HepG2 (cell line): ENCODE results near the gene SATB2. TPM values are rescaled to one million over a fixed set of nuclear protein-coding genes. Genes with fewer than 3 reads are reported as not detected.

Experiments used
- ATAC-seq: fragments of 200-7000 bp; cut with Tn5 transposase; 3 replicates; pipeline ENCODE4 v1.9.1; 2020; ENCODE audit warnings: mild to moderate bottlenecking, moderate library complexity
- BruUV-seq: library from RNA; stranded (reverse); fragments of 400-500 nt; replicated peaks from 2 replicates; lab custom pipeline; 2021; lab: Mats Ljungman, UMichigan
- CTCF ChIA-PET: fragments of 300-600 bp; formaldehyde crosslinking; extraction: SDS; loops from one replicate; lab custom pipeline; 2021; ENCODE audit warnings: low total read pairs, inconsistent platforms, low intra/inter-chr PET ratio; lab: Yijun Ruan, JAX
- POLR2A ChIA-PET: fragments of 350-600 bp; sonication (Branson Sonifier 250); formaldehyde crosslinking; loops from one replicate; lab custom pipeline; 2020; ENCODE audit warnings: antibody characterized with exemption, inconsistent platforms; lab: Yijun Ruan, JAX
- DNase-seq: peaks from one replicate; pipeline ENCODE4 v3.0.0-alpha.2; 2015; ENCODE audit warnings: low spot score
- FAIRE-seq: peaks from 3 replicates; lab custom pipeline; 2011; peaks lifted over from hg19 to GRCh38; lab: Jason Lieb, UNC
- H2AFZ ChIP-seq: one replicate; pipeline ENCODE4 v1.6.1; 2011; ENCODE audit warnings: low read length, inconsistent platforms
- H3K27ac ChIP-seq: fragments of 300-600 bp; 3 replicates; pipeline ENCODE4 v1.8.0; 2011; ENCODE audit warnings: mixed run types, mild to moderate bottlenecking, mixed read lengths, low read length, inconsistent platforms; ENCODE audit not compliant: insufficient read depth; ENCODE audit errors: extremely low read length
- H3K27me3 ChIP-seq, 2 experiments: fragments of 200-600 bp in 1 of 2; 2 replicates in 1 of 2; 3 replicates in 1 of 2; pipeline versions ENCODE4 v1.6.0 to v1.8.0; 2011; ENCODE audit warnings: low read length in 2 of 2, mild to moderate bottlenecking in 2 of 2, moderate library complexity in 2 of 2, inconsistent platforms in 1 of 2; ENCODE audit not compliant: insufficient read depth in 2 of 2, control insufficient read depth in 1 of 2
- H3K36me3 ChIP-seq, 2 experiments: fragments of 200-600 bp in 1 of 2; replicated peaks in 1 of 2; 2 replicates in 1 of 2; 3 replicates in 1 of 2; pipeline versions ENCODE4 v1.5.1 to v1.8.0; 2011; ENCODE audit warnings: low read length in 2 of 2, inconsistent platforms in 1 of 2; ENCODE audit not compliant: insufficient read depth in 2 of 2, control insufficient read depth in 1 of 2
- H3K4me1 ChIP-seq: 2 replicates; pipeline ENCODE4 v1.5.1; 2012; ENCODE audit warnings: low read length, inconsistent platforms; ENCODE audit not compliant: insufficient read depth
- H3K4me2 ChIP-seq: 2 replicates; pipeline ENCODE4 v1.6.0; 2011; ENCODE audit warnings: low read depth, low read length, inconsistent platforms
- H3K4me3 ChIP-seq, 3 experiments: fragments of 200-600 bp in 1 of 3; sonication (generic), shearing (Covaris generic) in 1 of 3; replicated peaks in 1 of 3; 2 replicates each; pipeline ENCODE4 v1.5.1; 2011 to 2016; ENCODE audit warnings: low read length in 3 of 3, inconsistent platforms in 2 of 3, low read depth in 2 of 3, mild to moderate bottlenecking in 2 of 3, control low read depth in 1 of 3, mixed read lengths in 1 of 3; ENCODE audit not compliant: insufficient read depth in 1 of 3
- H3K79me2 ChIP-seq: one replicate; pipeline ENCODE4 v1.6.1; 2011; ENCODE audit warnings: low read length, inconsistent platforms; ENCODE audit not compliant: insufficient read depth
- H3K9ac ChIP-seq: 2 replicates; pipeline ENCODE4 v1.6.0; 2011; ENCODE audit warnings: mild to moderate bottlenecking, low read depth, low read length, inconsistent platforms; ENCODE audit not compliant: insufficient read depth
- H3K9me3 ChIP-seq: 2 replicates; pipeline ENCODE4 v1.5.1; 2012; ENCODE audit warnings: mild to moderate bottlenecking, low read length
- H4K20me1 ChIP-seq: 2 replicates; pipeline ENCODE4 v1.6.0; 2011; ENCODE audit warnings: inconsistent platforms, mild to moderate bottlenecking, low read length, moderate library complexity; ENCODE audit not compliant: insufficient read depth
- ATF7 ChIP-seq, 2 experiments: fragments of 450-650 bp in 1 of 2; sonication (generic) in 1 of 2; formaldehyde crosslinking in 1 of 2; IDR thresholded peaks; 2 replicates each; pipeline versions ENCODE4 v1.4.0 to v1.6.1; 2016 to 2020; ENCODE audit warnings: antibody characterized with exemption in 1 of 2, mild to moderate bottlenecking in 1 of 2, missing genetic modification reagents in 1 of 2
- CTCF ChIP-seq: sonication (generic); formaldehyde crosslinking; IDR thresholded peaks from 2 replicates; pipeline ENCODE4 v1.5.0; 2020; ENCODE audit warnings: mild to moderate bottlenecking, missing genetic modification reagents, moderate library complexity
- IRF2 ChIP-seq: IDR thresholded peaks from 2 replicates; pipeline ENCODE4 v1.6.1; 2018; ENCODE audit warnings: missing genetic modification reagents, missing compliant biosample characterization
- SRY ChIP-seq: sonication (generic); formaldehyde crosslinking; IDR thresholded peaks from 2 replicates; pipeline ENCODE4 v1.8.0; 2022; ENCODE audit warnings: mild to moderate bottlenecking, missing genetic modification reagents
- STAG1 ChIP-seq: sonication (generic); formaldehyde crosslinking; IDR thresholded peaks from 2 replicates; pipeline ENCODE4 v1.4.0; 2020; ENCODE audit warnings: missing genetic modification reagents
- XRCC5 ChIP-seq: fragments of 200-400 bp; formaldehyde crosslinking; optimal IDR thresholded peaks from 2 replicates; pipeline ENCODE3; 2017; ENCODE audit warnings: mild to moderate bottlenecking, low read length
- ZBTB7A ChIP-seq: sonication (generic); formaldehyde crosslinking; IDR thresholded peaks from 2 replicates; pipeline ENCODE4 v1.8.0; 2022; ENCODE audit warnings: mild to moderate bottlenecking, missing genetic modification reagents
- ZBTB7B ChIP-seq: sonication (generic); formaldehyde crosslinking; IDR thresholded peaks from 2 replicates; pipeline ENCODE4 v1.4.0; 2020; ENCODE audit warnings: missing genetic modification reagents
- ZKSCAN1 ChIP-seq: fragments of 150-350 bp; IDR thresholded peaks from 2 replicates; pipeline ENCODE4 v1.6.1; 2014; ENCODE audit warnings: low read length
- ZNF644 ChIP-seq: IDR thresholded peaks from 2 replicates; pipeline ENCODE4 v1.6.1; 2016; ENCODE audit warnings: low read depth
- in situ Hi-C: cut with HindIII; loops from 2 replicates; pipeline ENCODE4 v1.10.0; 2017; ENCODE audit warnings: low pct_unique_long_range_greater_than_20kb; ENCODE audit not compliant: extremely low pct_ligation_motif_present
- intact Hi-C: fragments of 100-400 bp; cut with micrococcal nuclease; formaldehyde crosslinking; loops from one replicate; pipeline ENCODE4 v1.10.0; 2022; ENCODE audit not compliant: unreplicated experiment
- polyA plus RNA-seq, 8 experiments: library from polyadenylated mRNA; depleted of rRNA in 3 of 8; stranded (reverse) in 7 of 8; unstranded in 1 of 8; fragments of >200 nt; fragmentation: Illumina TruSeq in 4 of 8; extraction: Trizol in 4 of 8; gene quantifications; 2 replicates each; pipeline versions ENCODE4 v1.2.1 to v1.2.3, GENCODE V29; 2011 to 2016; ENCODE audit warnings: low read depth in 4 of 8, missing spikeins in 1 of 8, mixed read lengths in 1 of 8; ENCODE audit not compliant: insufficient read depth in 1 of 8
- total RNA-seq, 5 experiments: library from RNA; depleted of rRNA; stranded (reverse); fragments of >200 nt; fragmentation: Illumina TruSeq; extraction: Trizol; gene quantifications; 2 replicates each; pipeline ENCODE4 v1.2.3, GENCODE V29; 2016; ENCODE audit warnings: low read depth in 1 of 5

SATB2 gene
- total and polyA plus RNA-seq, 2 of the 13 experiments (the other 11 are each of a cell fraction or from before 2014, with no cell fraction given): 2.5 to 5.5 TPM

- no peak for TF ChIP-seq SRY (CRISPR knock-in tag)
- TF ChIP-seq, all 625 proteins: peak for 0
Observed at GRCh38 chr2:199409759-199410529, 47.8 kb downstream of the SATB2 start (continued).

- H3K36me3 ChIP-seq: no peaks in the 10 kb centered on the region; a peak in 1 of 5 replicates
- no peak overlapping the region for H3K4me3 ChIP-seq
- no peak overlapping the region for H3K9ac ChIP-seq
- H2AFZ ChIP-seq: no peak overlapping the region
- FAIRE-seq (no peak), ATAC-seq (no peak), DNase-seq (no peak)
- no peaks in the 10 kb centered on the region for H3K27me3 ChIP-seq
- TF ChIP-seq IRF2: no peak
- TF ChIP-seq ATF7 (IDR thresholded peaks at IDR 0.05): peak; percentile 78
- no peak for TF ChIP-seq ATF7 (CRISPR knock-in tag; IDR thresholded peaks at IDR 0.05)
- TF ChIP-seq ZBTB7A (CRISPR knock-in tag): no peak
- H3K27ac ChIP-seq: no peak overlapping the region
- ChIA-PET POLR2A (no interaction called here), CTCF (no interaction called here)
- H3K9me3 ChIP-seq: no peaks in the 10 kb centered on the region
- intact Hi-C loops: no loop called here
- no peak overlapping the region for H3K4me2 ChIP-seq
- no peaks in the 10 kb centered on the region for H3K79me2 ChIP-seq
- no peaks in the 10 kb centered on the region for H3K4me1 ChIP-seq
- H4K20me1 ChIP-seq: no peaks in the 10 kb centered on the region
- BruUV-seq: no TSS peak
- in situ Hi-C loops: no loop called here
Observed at GRCh38 chr2:199407421-199407820, 50.3 kb downstream of the SATB2 start.

- FAIRE-seq: no peak
- H3K79me2 ChIP-seq: no peaks in the 10 kb centered on the region
- ATAC-seq: peak; percentile 84
- H3K27me3 ChIP-seq: no peaks in the 10 kb centered on the region
- CTCF ChIA-PET: interaction anchor here (0.9 kb wide), 1 partner anchor 58 kb away, joined by 3 read pairs; no protein-coding TSS in a partner anchor
- no peak overlapping the region for H3K27ac ChIP-seq
- no TSS peak for BruUV-seq
- no peak overlapping the region for H3K4me2 ChIP-seq
- H3K36me3 ChIP-seq: no peaks in the 10 kb centered on the region; a peak in 1 of 5 replicates
- H3K9me3 ChIP-seq: no peaks in the 10 kb centered on the region
- POLR2A ChIA-PET: no interaction called here
- TF ChIP-seq XRCC5 (peak; percentile 23), ZKSCAN1 (no peak), ZBTB7B (CRISPR knock-in tag) (no peak), ZNF644 (CRISPR knock-in tag) (no peak), CTCF (CRISPR knock-in tag) (peak; percentile 37), STAG1 (CRISPR knock-in tag) (peak; percentile 44)
- TF ChIP-seq, all 625 proteins: peak for 3
- no peaks in the 10 kb centered on the region for H3K4me1 ChIP-seq
- intact Hi-C loops (loop anchor here (1.0 to 2.0 kb wide), 2 partner anchors 54 to 81 kb away; no protein-coding TSS in a partner anchor), in situ Hi-C loops (no loop called here)
- H3K9ac ChIP-seq: no peak overlapping the region
- no peak overlapping the region for H2AFZ ChIP-seq
- peak; percentile 29 for DNase-seq
- no peaks in the 10 kb centered on the region for H4K20me1 ChIP-seq
- no peak overlapping the region for H3K4me3 ChIP-seq
Observed at GRCh38 chr2:199405241-199405640, 52.5 kb downstream of the SATB2 start.
